PC-3 (cell line): ENCODE measurements around the gene NCS1.

Experiments
- CTCF ChIP-seq: fragments of 300-600 bp; sonication (generic); conservative IDR thresholded peaks from 2 replicates; pipeline ENCODE4 v1.5.1; 2017; ENCODE audit warnings: antibody characterized with exemption, low read depth, mild to moderate bottlenecking, low read length
- EZH2 ChIP-seq: fragments of 300-600 bp; sonication (generic); IDR thresholded peaks from one replicate; pipeline ENCODE4 v1.6.1; 2017; ENCODE audit warnings: antibody characterized with exemption, mild to moderate bottlenecking, low read length; ENCODE audit not compliant: unreplicated experiment

GRCh38 chr9:130187523-130187846, 15.3 kb downstream of the NCS1 start:
- TF ChIP-seq CTCF (no peak), EZH2 (no peak)
